CD14-positive monocyte (primary cell): ENCODE measurements around the gene CAMKK1. TPM values are rescaled to one million over a fixed set of nuclear protein-coding genes. Genes with fewer than 3 reads are reported as not detected.
A peak's percentile ranks its signal among the peaks of the same experiment; 100 is the strongest.

Source experiments
- DNase-seq, 3 donors: peaks; one replicate each; pipeline ENCODE4 v3.0.0-alpha.2; 2011 to 2022
- H2AFZ ChIP-seq: 2 replicates; pipeline ENCODE4 v1.6.0; 2012; ENCODE audit warnings: mild to moderate bottlenecking, low read depth, low read length, inconsistent platforms; ENCODE audit not compliant: insufficient read depth, poor library complexity, severe bottlenecking
- H3K27ac ChIP-seq, 2 donors: 1 replicate in 1 of 2; 2 replicates in 1 of 2; pipeline ENCODE4 v1.5.1; 2012 to 2013; ENCODE audit warnings: low read length in 2 of 2, control low read depth in 1 of 2, inconsistent platforms in 1 of 2, low read depth in 1 of 2, mild to moderate bottlenecking in 1 of 2
- H3K27me3 ChIP-seq, 2 donors: one replicate each; pipeline versions ENCODE4 v1.6.0 to v1.6.1; 2011 to 2013; ENCODE audit warnings: low read length in 2 of 2; ENCODE audit not compliant: control insufficient read depth in 2 of 2, insufficient read depth in 2 of 2
- H3K36me3 ChIP-seq, 2 donors: replicated peaks in 1 of 2; 1 replicate in 1 of 2; 2 replicates in 1 of 2; pipeline versions ENCODE4 v1.5.1 to v1.6.1; 2012 to 2013; ENCODE audit warnings: low read length in 2 of 2, control low read depth in 1 of 2, inconsistent platforms in 1 of 2, mild to moderate bottlenecking in 1 of 2; ENCODE audit not compliant: insufficient read depth in 2 of 2, control insufficient read depth in 1 of 2
- H3K4me1 ChIP-seq, 2 donors: 1 replicate in 1 of 2; 2 replicates in 1 of 2; pipeline versions ENCODE4 v1.5.1 to v1.6.1; 2012 to 2013; ENCODE audit warnings: low read length in 2 of 2, control low read depth in 1 of 2, inconsistent platforms in 1 of 2, mild to moderate bottlenecking in 1 of 2, moderate library complexity in 1 of 2; ENCODE audit not compliant: insufficient read depth in 2 of 2, control insufficient read depth in 1 of 2
- H3K4me2 ChIP-seq: replicated peaks from 2 replicates; pipeline ENCODE3; 2012; ENCODE audit warnings: low read length, moderate library complexity, mild to moderate bottlenecking; ENCODE audit not compliant: poor library complexity, severe bottlenecking; ENCODE audit errors: extremely low read depth
- H3K4me3 ChIP-seq, 3 experiments: fragments of 200-600 bp in 1 of 3; sonication (generic) in 1 of 3; replicated peaks in 1 of 3; 1 replicate in 2 of 3; 2 replicates in 1 of 3; pipeline ENCODE4 v1.5.1; 2011 to 2013; ENCODE audit warnings: low read length in 3 of 3, mild to moderate bottlenecking in 3 of 3, control low read depth in 2 of 3, low read depth in 2 of 3, inconsistent platforms in 1 of 3, moderate library complexity in 1 of 3
- H3K79me2 ChIP-seq: 2 replicates; pipeline ENCODE4 v1.6.0; 2012; ENCODE audit warnings: mild to moderate bottlenecking, control low read depth, inconsistent platforms, low read length, moderate library complexity; ENCODE audit not compliant: insufficient read depth
- H3K9ac ChIP-seq: 2 replicates; pipeline ENCODE4 v1.6.0; 2017; ENCODE audit warnings: low read length, mild to moderate bottlenecking; ENCODE audit not compliant: insufficient read depth, poor library complexity, severe bottlenecking
- H3K9me3 ChIP-seq, 2 donors: replicated peaks in 1 of 2; 1 replicate in 1 of 2; 2 replicates in 1 of 2; pipeline versions ENCODE4 v1.5.1 to v1.6.1; 2012 to 2013; ENCODE audit warnings: low read length in 2 of 2, control low read depth in 1 of 2; ENCODE audit not compliant: control insufficient read depth in 1 of 2, insufficient read depth in 1 of 2
- H4K20me1 ChIP-seq: 2 replicates; pipeline ENCODE4 v1.6.0; 2012; ENCODE audit warnings: mild to moderate bottlenecking, low read length, control low read depth, moderate library complexity; ENCODE audit not compliant: insufficient read depth
- H3K27ac Mint-ChIP-seq, 7 donors: one replicate each; pipeline ENCODE4 v1.8.0; 2020; ENCODE audit warnings: mild to moderate bottlenecking in 7 of 7, mixed read lengths in 7 of 7, moderate library complexity in 6 of 7, inconsistent platforms in 2 of 7
- H3K27me3 Mint-ChIP-seq, 3 donors: one replicate each; pipeline ENCODE4 v1.8.0; 2021 to 2022; ENCODE audit warnings: low read depth in 3 of 3, mild to moderate bottlenecking in 3 of 3, mixed read lengths in 3 of 3, moderate library complexity in 3 of 3, inconsistent platforms in 1 of 3
- H3K36me3 Mint-ChIP-seq, 2 donors: one replicate each; pipeline ENCODE4 v1.8.0; 2020; ENCODE audit warnings: mixed read lengths in 2 of 2, inconsistent platforms in 1 of 2, mild to moderate bottlenecking in 1 of 2
- H3K4me1 Mint-ChIP-seq: one replicate; pipeline ENCODE4 v1.8.0; 2020; ENCODE audit warnings: mild to moderate bottlenecking, mixed read lengths
- H3K4me3 Mint-ChIP-seq, 2 donors: one replicate each; pipeline ENCODE4 v1.8.0; 2020; ENCODE audit warnings: mild to moderate bottlenecking in 2 of 2, mixed read lengths in 2 of 2, moderate library complexity in 1 of 2
- H3K9me3 Mint-ChIP-seq, 7 donors: one replicate each; pipeline ENCODE4 v1.8.0; 2020 to 2022; ENCODE audit warnings: mixed read lengths in 7 of 7, mild to moderate bottlenecking in 6 of 7, moderate library complexity in 6 of 7, inconsistent platforms in 2 of 7
- CTCF ChIP-seq: fragments of 200-600 bp; IDR thresholded peaks from one replicate; pipeline ENCODE4 v1.8.0; 2022; ENCODE audit warnings: antibody characterized with exemption, mild to moderate bottlenecking
- WGBS: methylation state at CpG from one replicate; pipeline ENCODE4 v1.1.5; 2013; ENCODE audit warnings: missing lambda C conversion rate; ENCODE audit not compliant: insufficient coverage; 5-methylcytosine and 5-hydroxymethylcytosine counted together
- intact Hi-C, 2 donors: fragments of 100-400 bp; cut with micrococcal nuclease; formaldehyde crosslinking; loops; one replicate each; pipeline versions ENCODE4 v1.15.0 to v1.15.1; 2023
- polyA plus RNA-seq, 3 donors: library from polyadenylated mRNA; depleted of rRNA in 1 of 3; unstranded in 2 of 3; stranded (reverse) in 1 of 3; fragments of 300-500 nt in 2 of 3; fragments of >200 nt in 1 of 3; fragmentation: Illumina TruSeq in 2 of 3; gene quantifications; 1 replicate in 2 of 3; 2 replicates in 1 of 3; pipeline ENCODE4 v1.2.3, GENCODE V29; 2012 to 2021

CAMKK1 gene
- polyA plus RNA-seq, 3 donors, result 0.74 to 24.1 (median 1.5) TPM

- H3K27me3 ChIP-seq, result no peaks in the 10 kb centered on the region
- peaks cover 74% of the 10 kb centered on the region for H4K20me1 ChIP-seq
- Mint-ChIP-seq H3K9me3 (peaks cover 0 to 4% (median 0%) of the 10 kb centered on the region in 7 donors), H3K4me1 (peaks cover 6% of the 10 kb centered on the region), H3K4me3 (no peak overlapping the region), H3K36me3 (peaks cover 26 to 91% of the 10 kb centered on the region in 2 donors), H3K27me3 (peaks cover 0 to 2% (median 0%) of the 10 kb centered on the region in 3 donors), H3K27ac (no peak overlapping the region)
- H3K4me1 ChIP-seq, result no peaks in the 10 kb centered on the region
- no peak overlapping the region for H3K4me2 ChIP-seq
- no peak overlapping the region for H3K4me3 ChIP-seq
- WGBS, result 51% methylated on average over 7 of the region's 11 CpGs
- no peak for DNase-seq
- no peak overlapping the region for H2AFZ ChIP-seq
- no peaks in the 10 kb centered on the region for H3K9me3 ChIP-seq
- peaks cover 30 to 56% of the 10 kb centered on the region in 2 donors for H3K36me3 ChIP-seq
- peaks cover 42% of the 10 kb centered on the region for H3K79me2 ChIP-seq
- H3K9ac ChIP-seq, result no peak overlapping the region
- H3K27ac ChIP-seq, result no peak overlapping the region
- intact Hi-C loops, result loop anchor here in 1 of 2 donors (5.0 kb wide), 1 partner anchor 43 kb away; no protein-coding TSS in a partner anchor
- TF ChIP-seq CTCF, result no peak
These were observed 12.2 kb upstream of the CAMKK1 start for GRCh38 chr17:3905017-3905520.

- Histone ChIP-seq H3K9ac (no peak overlapping the region), H3K36me3 (peaks cover 30 to 61% of the 10 kb centered on the region in 2 donors), H3K27ac (no peak overlapping the region), H3K9me3 (no peaks in the 10 kb centered on the region), H3K4me1 (no peaks in the 10 kb centered on the region), H4K20me1 (peaks cover 68% of the 10 kb centered on the region), H3K4me3 (no peak overlapping the region), H2AFZ (no peak overlapping the region), H3K4me2 (no peak overlapping the region), H3K27me3 (no peaks in the 10 kb centered on the region), H3K79me2 (peaks cover 36% of the 10 kb centered on the region)
- peak overlapping the region in 1 of 7 donors; percentile 41 for H3K27ac Mint-ChIP-seq
- WGBS, result 15% methylated on average over 15 of the region's 15 CpGs
- H3K36me3 Mint-ChIP-seq, result peaks cover 24 to 91% of the 10 kb centered on the region in 2 donors
- intact Hi-C loops, result no loop called here
- no peak overlapping the region for H3K4me3 Mint-ChIP-seq
- H3K27me3 Mint-ChIP-seq, result peaks cover 0 to 2% (median 0%) of the 10 kb centered on the region in 3 donors
- TF ChIP-seq CTCF, result no peak
- H3K9me3 Mint-ChIP-seq, result peaks cover 0 to 4% (median 0%) of the 10 kb centered on the region in 7 donors
- no peak for DNase-seq
- peaks cover 3% of the 10 kb centered on the region for H3K4me1 Mint-ChIP-seq
These were observed 11.6 kb upstream of the CAMKK1 start for GRCh38 chr17:3904501-3904900.
